HG02852 (cell line): ENCODE results near the gene JMJD6.
"Not testable (repeated sequence)": the region's sequence is repeated elsewhere in the genome, so short reads cannot be mapped to it uniquely, and the experiment has no call there.

Experiments
- ATAC-seq: cut with Tn5 transposase; IDR thresholded peaks from one replicate; pipeline ENCODE4 v1.9.1; 2021; ENCODE audit warnings: mild to moderate bottlenecking, moderate library complexity; ENCODE audit not compliant: unreplicated experiment

JMJD6 gene

DNA sequence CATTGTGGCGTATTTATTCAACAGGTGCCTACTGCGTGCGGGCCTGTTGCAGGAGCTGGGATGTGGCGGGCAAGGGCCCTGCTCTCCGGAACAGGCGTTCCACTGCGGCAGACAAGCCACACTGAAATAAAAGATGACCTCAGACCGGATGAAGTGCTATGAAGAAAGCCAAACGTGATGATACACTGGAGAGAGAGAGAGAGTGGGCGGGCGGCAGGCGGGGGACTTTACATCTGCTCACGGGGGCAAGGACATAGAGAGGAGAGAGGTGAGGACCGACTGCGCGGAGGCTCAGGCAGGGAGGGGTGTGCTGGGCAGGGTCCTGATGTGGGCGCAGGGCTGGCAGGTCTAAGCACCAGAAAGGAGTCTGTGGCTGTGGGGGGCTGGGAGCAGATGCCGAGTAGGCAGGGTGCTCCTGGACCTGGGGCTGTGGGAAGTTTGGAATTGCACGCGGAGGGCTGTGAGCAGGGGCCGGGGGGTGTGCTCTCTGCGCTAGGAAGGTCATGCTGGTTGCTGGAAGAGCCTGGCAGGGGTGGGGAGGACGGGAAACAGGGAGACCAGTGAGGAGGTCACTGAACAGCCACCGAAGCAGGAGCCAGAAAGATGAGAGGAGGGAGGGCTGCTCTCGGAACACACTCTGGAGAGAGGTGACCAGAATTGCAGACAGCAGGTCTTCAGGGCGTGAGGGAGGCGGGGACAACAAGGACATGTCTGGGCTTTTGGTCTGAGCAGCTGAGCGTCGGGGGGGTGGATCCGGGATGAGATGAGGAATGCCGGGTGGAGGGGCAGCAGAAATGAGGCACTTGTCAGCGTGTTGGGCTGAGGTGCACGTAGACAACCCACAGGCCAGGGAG, 25.6 kb downstream of the JMJD6 start:
- no peak for ATAC-seq

DNA sequence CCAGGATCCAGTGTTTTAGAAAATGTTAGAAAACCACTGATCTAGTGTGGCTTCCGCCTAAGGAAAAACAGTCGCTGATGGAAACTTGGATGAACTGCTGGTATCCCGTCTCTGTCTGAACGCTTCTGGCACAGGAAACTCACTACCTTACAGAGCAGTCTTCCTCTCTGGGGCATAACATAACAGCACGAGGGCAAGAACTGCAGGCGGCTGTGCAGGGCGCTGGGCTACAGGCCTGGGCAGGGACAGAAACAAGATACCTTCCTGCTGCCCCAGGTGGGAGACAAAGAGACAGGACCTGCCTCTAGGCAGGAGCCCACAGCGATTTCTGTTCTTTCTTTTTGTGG, 26.2 kb downstream of the JMJD6 start:
- ATAC-seq = no peak

DNA sequence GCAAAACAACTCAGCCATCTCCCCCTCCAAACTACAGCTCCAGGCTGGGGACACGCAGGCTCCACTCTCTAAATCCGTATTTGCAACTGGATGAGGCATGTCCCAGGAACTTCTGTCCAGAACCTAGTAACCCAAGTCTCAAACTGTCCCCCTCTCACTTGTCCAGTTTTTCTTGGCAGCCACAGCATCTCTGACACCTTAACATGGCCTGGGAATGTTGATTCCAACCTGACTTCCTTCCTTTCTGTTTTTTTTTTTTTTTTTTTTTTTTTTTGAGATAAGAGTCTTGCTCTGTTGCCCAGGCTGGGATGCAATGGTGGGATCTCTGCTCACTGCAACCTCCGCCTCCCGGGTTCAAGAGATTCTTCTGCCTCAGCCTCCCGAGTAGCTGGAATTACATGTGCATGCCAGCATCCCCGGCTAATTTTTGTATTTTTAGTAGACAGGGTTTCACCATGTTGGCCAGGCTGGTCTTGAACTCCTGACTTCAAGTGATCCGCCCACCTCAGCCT, 27.9 kb downstream of the JMJD6 start:
- ATAC-seq = not testable (repeated sequence)

DNA sequence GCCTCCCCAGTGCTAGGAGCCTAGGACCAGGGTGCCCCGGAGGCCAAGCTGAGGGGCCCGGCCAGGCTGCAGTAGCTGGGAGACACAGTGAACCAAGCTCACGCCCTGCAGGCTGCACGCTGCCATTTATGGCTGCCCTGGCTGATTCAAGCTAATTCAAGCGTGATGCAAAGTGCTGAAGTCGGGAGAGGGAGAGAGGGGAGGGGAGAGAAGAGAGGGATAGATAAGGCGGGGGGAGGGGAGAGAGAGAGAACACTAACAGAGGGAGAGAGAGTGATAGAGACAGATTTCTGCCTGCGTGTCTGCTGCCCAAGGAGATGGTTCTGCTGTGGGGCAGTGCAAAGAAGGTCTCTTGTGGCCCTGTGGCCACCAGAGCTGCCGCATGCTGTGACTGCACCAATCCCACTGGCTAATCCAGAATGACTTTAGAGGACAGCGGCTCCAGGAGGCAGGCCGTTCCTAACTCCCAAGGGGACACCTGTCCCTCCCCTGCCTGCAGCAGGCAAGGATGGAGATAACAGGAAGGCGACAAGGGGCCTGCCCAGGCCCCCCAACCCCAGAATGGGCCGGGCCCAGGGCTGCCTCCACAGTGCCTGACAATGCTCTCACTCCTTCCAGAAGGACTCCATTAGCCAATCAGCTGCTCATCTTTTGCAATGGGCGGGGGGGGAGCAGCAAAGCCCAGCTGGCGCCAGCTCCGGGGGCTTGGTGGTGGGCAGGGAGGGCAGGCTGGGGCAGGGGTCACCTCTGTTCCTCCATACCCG, 28.5 kb downstream of the JMJD6 start:
- no peak for ATAC-seq

DNA sequence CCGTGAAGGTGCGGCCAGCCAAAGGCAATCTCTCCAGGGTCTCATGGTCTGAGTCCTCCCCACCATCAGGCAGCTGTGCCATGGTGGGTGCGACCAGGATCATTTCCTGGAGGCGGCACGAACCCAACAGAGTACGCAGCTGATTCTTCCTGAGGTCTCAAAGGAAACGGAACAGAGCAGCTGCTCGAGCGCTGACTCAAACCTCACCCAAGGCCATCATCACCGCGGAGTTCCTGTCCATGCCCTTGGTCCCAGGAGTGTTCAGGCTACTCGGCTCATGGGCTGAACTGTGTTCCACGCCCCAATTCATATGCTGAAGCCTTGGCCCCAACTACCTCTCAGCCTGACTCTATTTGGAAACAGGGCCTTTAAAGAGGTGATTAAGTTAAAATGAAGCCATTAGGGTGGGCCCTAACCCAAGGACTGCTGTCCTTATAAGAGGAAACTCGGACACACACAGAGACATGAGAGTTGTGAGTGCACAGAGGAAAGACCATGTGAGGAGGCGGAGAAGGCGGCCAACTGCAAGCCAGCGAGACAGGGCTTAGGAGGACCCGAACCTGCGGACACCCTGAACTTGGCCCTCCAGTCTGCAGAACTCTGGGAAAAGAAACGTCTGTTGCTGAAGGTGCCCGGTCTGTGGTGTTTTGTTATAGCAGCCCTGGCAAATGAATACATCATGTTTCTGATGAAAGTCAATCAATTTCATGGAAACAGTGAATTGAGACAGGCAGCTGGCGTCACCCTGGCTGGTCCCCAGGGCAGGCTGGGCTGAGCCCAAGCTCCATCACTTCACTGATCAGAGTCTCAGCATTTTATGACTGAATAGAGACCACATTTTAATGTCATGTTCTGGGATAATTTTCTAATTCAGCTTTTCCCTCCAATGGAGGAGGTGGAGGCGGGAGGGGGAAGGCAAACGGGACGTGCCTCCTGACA, 29.4 kb downstream of the JMJD6 start:
- ATAC-seq = no peak

DNA sequence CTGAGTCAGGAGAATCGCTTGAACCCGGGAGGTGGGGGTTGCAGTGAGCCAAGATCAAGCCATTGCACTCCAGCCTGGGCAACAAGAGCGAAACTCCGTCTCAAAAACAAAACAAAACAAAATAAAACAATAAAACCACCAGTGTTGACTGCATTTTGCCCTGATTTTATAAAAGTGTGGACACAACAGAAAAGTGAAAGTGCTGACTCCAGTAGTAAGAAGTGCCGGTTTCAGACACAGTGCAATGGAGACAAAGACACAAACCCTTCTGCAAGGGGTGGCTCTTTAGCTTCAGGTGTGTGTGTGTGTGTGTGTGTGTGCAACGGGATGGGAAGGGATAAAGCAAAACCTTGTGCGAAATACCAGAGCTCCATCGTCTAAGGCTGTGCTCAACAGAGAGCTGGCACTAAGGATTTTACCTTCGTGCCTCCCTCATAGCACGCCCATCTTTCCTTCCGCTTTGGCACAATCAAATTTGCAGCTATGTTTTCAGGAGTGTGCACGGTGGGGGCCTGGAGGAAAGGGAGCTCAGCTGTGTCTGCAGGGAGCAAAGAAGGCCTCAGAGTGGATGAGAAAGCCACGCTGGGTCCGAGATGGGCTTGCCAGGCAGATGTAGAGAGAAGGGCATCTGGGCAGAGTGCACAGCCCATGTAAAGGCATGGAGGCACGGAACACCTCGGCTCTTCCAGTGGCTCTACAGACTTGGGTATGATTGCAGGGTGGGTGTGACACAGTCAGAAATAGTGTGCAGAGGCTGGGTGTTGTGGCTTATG, 31.2 kb downstream of the JMJD6 start:
- no peak for ATAC-seq

DNA sequence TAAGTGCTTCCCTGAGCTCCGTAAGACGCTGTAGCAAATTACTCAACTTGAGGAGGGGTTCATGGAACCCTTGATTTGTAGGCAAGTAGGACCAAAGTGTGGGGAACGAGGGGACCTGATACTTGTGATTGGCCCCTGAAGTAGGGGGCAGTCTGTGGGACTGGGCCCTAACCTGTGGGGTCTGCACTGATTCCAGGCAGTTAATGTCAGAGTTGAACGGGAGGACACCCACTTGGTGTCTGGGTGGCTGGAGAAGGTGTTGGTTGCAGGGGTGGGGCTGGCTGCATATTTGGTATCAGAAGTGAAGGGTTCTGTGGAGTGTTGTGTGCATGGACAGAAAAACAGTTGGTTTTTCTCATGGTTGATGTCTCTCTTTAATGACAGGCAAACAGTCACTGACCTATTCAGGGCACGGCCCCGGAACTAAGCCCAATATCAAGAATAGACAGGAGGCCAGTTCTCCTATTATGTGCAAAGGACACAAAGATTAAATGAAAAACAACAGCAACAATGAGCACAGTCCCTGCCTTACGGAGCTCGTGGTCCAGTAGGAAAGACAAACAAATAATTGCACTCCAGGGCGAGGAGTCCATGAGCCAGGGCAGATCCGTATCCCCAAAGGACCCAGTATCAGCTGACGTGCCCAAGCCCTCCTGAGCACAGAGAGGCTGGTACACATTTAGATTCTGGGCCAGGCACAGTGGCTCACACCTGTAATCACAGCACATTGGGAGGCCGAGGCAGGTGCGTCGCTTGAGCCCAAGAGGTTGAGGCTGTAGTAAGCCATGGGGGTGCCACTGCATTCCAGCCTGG, 34.8 kb downstream of the JMJD6 start:
- ATAC-seq = no peak

DNA sequence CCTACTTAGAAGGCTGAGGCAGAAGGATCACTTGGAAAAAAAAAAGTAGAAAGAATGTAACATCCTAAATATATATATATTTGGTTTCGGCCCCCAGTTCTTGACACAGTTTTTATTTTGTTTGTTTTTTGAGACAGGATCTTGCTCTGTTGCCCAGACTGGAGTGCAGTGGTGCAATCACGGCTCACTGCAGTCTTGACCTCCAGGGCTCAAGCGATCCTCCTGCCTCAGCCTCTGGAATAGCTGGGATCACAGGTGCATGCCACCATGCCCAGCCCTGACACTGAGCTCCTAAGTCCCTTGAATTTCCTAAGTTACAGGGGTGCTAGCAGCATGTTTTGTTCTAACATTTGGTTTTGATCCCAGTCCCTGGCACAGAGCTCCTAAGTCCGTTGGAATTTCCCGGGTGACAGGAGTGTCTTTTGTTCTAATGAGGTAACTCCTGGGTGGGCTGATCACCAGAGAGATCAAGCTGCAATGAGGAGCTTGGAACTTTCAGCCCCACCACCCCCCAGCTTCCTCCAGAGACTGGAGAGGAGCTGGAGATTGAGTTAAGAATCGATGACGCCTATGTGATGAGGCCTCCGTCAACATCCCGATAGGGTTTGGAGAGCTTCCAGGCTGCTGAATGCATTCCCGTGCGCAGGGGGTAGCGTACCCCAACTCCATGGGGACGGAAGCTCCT, 35.7 kb downstream of the JMJD6 start:
- ATAC-seq = no peak

DNA sequence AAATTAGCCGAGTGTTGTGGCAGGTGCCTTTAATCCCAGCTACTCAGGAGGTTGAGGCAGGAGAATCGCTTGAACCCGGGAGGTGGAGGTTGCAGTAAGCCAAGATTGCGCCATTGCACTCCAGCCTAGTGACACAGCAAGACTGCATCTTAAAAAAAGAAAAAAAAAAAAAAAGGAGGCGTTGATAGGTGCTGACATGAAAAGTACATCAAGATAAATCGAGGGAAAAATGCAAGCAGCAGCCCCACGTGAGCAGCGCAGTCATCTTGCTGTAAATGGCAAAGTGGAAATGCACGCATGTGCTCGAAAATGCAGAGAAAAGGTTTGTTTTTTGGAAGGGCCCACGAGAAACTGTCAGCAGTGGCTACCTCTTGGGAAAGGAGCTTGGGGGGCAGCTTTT, 36.5 kb downstream of the JMJD6 start:
- ATAC-seq = no peak

DNA sequence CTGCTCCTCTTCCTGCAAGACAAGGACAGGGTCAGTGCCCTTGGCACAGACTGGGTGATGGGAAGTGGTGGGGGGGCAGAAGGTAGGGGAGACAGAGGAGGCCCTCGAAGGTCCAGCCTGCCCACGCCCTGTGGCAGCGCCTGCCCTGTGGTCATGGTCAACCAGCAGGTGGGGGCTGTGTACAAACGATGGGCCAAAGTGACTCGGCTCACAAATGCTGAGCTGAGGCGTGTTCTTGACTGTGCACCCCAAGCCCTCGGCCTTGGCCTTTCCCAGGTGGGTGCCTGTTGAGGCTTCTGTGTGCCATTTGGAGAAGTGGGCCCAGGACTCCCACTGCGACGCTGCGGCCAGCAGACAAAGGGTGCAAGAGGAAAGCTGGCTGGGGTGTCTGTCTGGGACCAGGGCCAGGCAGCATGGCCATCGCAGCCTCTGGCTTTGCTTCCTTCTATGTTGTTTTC, 38.2 kb downstream of the JMJD6 start:
- ATAC-seq = no peak

DNA sequence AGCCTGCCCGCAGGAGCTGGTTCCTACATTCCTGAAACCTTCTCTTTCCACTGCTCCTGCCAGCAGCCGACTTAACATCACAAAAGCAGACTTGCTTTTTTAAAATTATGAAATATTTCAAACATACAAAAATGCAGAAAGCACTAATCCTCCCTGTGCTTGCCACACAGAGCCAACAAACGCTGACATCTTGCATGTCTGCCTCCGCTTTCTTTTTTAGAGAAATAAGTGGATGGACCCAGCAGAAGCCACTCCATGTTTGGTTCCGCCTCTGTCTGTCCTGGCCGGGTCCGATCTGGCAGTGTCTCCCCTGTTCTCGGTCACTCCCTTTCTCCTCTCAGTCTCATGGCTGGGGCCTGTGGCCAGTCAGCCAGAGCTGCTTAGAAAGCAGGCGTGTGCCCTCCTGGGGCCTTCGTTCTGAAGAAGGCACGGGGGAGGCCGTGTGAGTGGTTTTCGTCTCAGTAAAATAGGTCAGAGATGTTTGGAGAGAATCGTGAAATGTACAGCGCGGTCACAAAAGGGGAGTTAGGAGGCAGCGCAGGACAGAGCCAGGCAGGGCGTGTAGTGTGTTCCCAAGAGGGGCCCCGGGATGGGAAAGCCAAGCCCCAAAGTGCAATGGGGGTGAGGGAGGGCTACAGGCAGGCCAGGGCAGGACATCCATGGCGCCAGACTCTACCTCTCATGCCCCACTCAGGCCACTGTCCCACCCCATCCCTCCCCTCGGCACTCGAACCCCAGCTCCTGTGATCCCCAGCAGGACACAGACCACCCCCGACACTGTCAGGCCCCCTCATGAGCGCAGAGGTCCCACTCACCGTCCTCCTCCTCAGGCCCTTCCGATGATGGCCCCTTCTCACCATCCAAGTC, 38.9 kb downstream of the JMJD6 start:
- ATAC-seq = no peak

DNA sequence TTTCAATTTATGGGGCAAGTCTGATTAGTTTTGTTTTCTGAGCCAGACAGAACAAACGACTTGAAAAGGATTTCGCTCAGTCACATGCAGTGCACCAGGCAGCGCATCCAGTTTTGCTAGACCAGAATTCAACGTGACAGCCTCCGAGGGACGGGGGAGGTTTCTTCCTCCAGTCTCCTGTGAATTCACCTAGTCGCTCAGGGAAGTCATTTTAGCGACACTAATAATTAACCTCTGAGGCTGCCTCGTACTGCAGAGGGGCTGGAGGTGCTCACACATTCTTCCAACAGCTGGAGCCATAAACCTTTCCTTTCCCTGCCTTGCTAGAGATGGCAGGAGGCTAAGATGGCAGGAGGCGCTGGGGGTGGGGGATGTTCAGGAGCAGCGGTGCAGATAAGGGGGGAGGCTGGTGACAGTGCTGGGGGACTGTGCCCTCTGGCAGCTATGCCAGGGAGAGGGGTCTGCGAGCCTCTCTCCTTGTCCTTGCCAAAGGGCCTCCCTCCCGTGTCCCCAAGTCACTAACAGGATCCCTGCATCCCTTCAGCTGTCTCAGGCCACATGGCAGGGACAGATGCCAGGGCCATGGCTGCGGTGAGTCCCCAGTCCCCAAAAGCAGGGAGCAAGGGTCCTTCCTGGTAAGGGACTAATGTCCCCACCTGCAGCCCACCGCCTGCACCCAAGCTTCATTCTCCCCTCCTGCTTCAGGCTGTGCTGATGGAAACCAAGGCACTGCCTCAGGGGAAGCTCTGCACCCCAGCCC, 39.7 kb downstream of the JMJD6 start:
- ATAC-seq = no peak

DNA sequence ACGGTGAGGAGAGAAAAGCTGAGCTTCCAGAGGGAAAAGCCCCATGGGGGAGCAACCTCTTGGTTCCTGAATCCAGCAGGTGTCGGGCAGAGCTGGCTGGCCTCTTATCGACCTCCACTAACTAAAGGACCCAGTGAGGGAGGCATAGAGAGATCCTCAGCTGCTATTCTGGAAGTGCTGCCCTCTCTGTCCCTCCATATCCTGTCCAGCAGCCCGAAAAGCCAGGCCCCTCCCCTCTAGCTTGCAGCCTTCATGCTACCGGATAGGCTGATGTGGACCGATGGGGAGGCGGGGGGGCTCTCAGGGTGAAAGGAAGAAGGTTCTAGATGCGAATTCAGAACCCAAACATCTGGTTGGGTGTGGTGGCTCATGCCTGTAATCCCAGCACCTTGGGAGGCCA, 40.6 kb downstream of the JMJD6 start:
- no peak for ATAC-seq

DNA sequence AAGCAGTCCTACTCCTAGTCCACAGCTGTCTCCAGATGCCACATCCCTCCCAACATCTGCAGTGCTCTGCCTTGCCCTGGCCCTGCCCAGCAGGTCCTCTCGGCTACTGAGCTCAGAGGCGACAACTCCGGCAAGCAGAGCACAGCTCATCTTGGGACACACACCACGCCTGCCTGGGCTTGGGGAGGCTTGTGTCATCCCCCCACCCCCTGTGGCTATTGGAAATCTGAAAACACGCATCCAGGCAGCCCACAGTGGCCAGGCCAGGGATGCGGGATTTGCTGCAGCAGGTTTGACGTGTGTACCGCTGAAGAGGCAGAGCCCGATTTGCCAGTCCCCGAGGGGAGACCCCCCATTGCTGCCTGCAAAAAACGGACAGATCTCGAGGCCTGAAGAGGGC, 41.0 kb downstream of the JMJD6 start:
- no peak for ATAC-seq

DNA sequence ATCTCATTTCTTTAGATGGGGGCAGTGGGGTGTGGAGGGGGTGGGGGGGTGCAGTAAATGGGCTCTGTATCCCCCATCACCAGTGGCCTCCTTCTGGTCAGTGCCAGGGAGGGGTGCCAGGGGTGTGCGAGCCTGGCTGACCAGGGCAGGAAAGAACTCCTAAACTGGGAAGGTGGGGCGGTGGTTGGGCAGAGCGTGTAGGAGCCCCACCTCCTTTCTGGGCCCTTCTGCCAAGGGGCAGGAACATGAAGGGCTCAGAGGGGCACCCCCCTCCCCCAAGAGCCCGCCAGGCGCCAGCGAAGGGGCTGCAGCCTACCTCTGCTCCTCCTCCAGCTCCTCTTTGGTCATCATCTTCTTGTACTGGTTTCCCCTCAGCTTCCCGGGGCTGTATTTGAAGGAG, 41.6 kb downstream of the JMJD6 start:
- no peak for ATAC-seq

DNA sequence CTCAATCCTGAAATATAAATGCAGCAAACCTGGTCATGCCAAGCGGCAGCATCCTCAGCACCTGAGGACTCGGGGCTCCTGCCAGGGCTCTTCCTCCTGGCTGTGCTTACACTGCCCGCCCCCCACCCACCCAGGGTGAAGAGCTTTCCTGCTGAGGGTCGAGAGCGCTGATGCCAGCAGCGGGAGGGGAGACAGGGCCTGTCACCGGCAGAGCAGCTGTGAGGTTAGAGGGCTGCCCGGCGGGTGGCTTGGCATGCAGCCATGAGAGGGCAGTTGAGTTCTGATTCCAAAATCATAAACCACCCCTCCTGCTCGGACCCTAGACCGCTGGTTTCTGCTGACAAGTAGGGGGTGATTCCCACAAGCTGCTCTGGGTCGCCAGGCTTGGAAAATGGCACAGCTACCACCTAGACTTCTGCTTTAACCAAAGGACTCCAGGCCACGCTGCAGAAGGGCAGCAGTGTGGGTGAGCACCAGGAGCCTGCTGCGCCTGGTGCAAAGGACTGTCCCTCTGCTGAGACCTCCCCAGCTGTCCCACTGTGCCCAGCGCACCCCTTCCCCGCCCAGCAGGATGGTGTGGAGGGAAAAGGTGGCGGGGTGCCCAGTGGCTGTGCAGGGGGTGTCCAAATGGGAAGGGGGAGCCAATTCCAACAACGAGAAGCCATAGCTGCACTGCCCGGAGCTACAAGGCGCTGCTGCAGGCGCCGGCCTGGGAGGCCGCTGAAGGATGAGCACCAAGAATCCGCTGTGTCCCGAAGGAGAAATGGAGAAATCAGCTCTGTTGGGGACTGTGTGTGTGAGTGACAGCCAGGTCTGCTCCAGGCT, 42.3 kb downstream of the JMJD6 start:
- no peak for ATAC-seq
